Karpas-422 (cell line): Measurements from ENCODE around the gene DUS1L. TPM values are rescaled to one million over a fixed set of nuclear protein-coding genes. Genes with fewer than 3 reads are reported as not detected.

Experiments
- DNase-seq: peaks from one replicate; pipeline ENCODE4 v3.0.0-alpha.2; 2015
- H2AFZ ChIP-seq: fragments of 200-600 bp; sonication (generic); 2 replicates; pipeline ENCODE4 v1.6.1; 2014; ENCODE audit warnings: antibody characterized with exemption, low read length, mixed read lengths
- H3K27ac ChIP-seq: fragments of 200-600 bp; sonication (generic); 2 replicates; pipeline ENCODE4 v1.5.1; 2014; ENCODE audit warnings: mild to moderate bottlenecking, low read length, moderate library complexity
- H3K27me3 ChIP-seq: fragments of 200-600 bp; sonication (generic); 2 replicates; pipeline ENCODE4 v1.6.1; 2014; ENCODE audit warnings: low read length, mixed read lengths
- H3K36me3 ChIP-seq: fragments of 200-600 bp; sonication (generic); 2 replicates; pipeline ENCODE4 v1.6.1; 2014; ENCODE audit warnings: low read length, mixed read lengths; ENCODE audit not compliant: insufficient read depth
- H3K4me1 ChIP-seq: fragments of 200-600 bp; sonication (generic); 2 replicates; pipeline ENCODE4 v1.6.1; 2014; ENCODE audit warnings: mild to moderate bottlenecking, low read length, mixed read lengths
- H3K4me2 ChIP-seq: fragments of 200-600 bp; sonication (generic); 2 replicates; pipeline ENCODE4 v1.6.1; 2014; ENCODE audit warnings: low read length, low read depth, mild to moderate bottlenecking; ENCODE audit not compliant: poor library complexity, severe bottlenecking
- H3K4me3 ChIP-seq: fragments of 200-600 bp; sonication (generic); 2 replicates; pipeline ENCODE4 v1.5.1; 2014; ENCODE audit warnings: mild to moderate bottlenecking, antibody characterized with exemption, low read length, mixed read lengths
- H3K79me2 ChIP-seq: fragments of 200-600 bp; sonication (generic); 2 replicates; pipeline ENCODE4 v1.6.1; 2014; ENCODE audit warnings: mild to moderate bottlenecking, low read length, mixed read lengths
- H3K9ac ChIP-seq: fragments of 200-600 bp; sonication (generic); 2 replicates; pipeline ENCODE4 v1.6.0; 2014; ENCODE audit warnings: low read length
- H3K9me2 ChIP-seq: fragments of 200-600 bp; sonication (generic), shearing (Covaris generic); replicated peaks from 2 replicates; pipeline ENCODE4 v1.6.0; 2014; ENCODE audit warnings: mild to moderate bottlenecking, low read length, moderate library complexity; ENCODE audit not compliant: insufficient read depth
- H3K9me3 ChIP-seq: fragments of 300-700, 200-600 bp; sonication (generic); 2 replicates; pipeline ENCODE4 v1.6.1; 2014; ENCODE audit warnings: low read length, mixed read lengths
- H4K20me1 ChIP-seq: fragments of 200-600 bp; sonication (generic); 2 replicates; pipeline ENCODE4 v1.6.1; 2014; ENCODE audit warnings: mild to moderate bottlenecking, antibody characterized with exemption, low read length, low read depth; ENCODE audit not compliant: insufficient read depth
- total RNA-seq: library from RNA; depleted of rRNA; stranded (reverse); fragments of >200 nt; shearing (Covaris generic); gene quantifications from 2 replicates; pipeline ENCODE4 v1.2.3, GENCODE V29; 2014; ENCODE audit warnings: low replicate concordance

DUS1L gene
- total RNA-seq, 1 experiment from 2014 or later = 89.6 TPM

DNA sequence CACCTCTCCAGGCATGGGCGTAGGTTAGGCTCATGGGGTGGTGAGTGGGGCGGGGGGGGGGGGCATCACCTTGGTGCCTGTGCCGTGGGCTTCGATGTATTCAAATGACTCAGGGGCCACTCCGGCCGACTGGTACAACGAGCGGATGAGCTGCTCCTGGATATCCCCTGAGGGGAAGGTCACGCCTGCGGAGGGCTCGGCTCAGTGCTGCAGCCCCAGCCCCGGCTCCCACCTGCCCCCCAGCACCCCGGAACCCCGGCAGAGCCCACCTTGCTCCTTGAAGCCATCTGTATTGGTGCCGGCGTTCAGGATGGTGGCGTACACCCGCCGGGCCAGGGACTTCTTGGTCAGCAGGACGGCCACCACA is 27.0 kb upstream of the DUS1L start:
- Histone ChIP-seq H3K9ac (no peak overlapping the region), H3K36me3 (peaks cover 20% of the 10 kb centered on the region), H3K27ac (no peak overlapping the region), H3K27me3 (no peaks in the 10 kb centered on the region), H2AFZ (no peak overlapping the region), H3K9me3 (no peaks in the 10 kb centered on the region), H3K4me2 (no peak overlapping the region), H3K79me2 (peaks cover 33% of the 10 kb centered on the region), H4K20me1 (peaks cover 49% of the 10 kb centered on the region), H3K4me1 (peaks cover 13% of the 10 kb centered on the region), H3K9me2 (no peaks in the 10 kb centered on the region), H3K4me3 (no peak overlapping the region)
- DNase-seq = no peak

DNA sequence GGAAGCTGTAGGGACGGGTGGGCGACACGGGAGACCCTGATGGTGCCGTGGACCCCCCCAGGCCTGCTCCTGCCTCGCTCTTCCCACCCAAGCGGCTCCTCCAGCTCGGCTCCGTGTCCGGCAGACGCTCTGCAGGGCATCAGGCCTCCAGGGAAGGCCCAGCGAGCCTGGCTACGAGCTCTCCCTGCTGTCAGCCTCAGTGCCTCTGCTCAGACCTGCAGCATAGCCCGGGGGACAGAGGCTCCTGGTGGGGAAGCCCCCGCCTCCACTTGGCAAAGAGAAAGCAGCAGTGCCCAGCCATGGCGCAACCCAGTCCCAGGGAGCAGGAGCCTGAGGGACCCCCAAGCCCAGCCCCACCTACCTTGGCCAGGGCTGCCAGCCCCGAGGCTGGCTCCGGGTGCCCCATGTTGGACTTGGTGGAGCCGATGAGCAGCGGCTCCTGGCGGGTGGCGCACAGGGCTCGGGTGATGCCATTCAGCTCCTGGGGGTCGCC is 26.5 kb upstream of the DUS1L start:
- H3K36me3 ChIP-seq = peaks cover 20% of the 10 kb centered on the region
- DNase-seq = no peak

DNA sequence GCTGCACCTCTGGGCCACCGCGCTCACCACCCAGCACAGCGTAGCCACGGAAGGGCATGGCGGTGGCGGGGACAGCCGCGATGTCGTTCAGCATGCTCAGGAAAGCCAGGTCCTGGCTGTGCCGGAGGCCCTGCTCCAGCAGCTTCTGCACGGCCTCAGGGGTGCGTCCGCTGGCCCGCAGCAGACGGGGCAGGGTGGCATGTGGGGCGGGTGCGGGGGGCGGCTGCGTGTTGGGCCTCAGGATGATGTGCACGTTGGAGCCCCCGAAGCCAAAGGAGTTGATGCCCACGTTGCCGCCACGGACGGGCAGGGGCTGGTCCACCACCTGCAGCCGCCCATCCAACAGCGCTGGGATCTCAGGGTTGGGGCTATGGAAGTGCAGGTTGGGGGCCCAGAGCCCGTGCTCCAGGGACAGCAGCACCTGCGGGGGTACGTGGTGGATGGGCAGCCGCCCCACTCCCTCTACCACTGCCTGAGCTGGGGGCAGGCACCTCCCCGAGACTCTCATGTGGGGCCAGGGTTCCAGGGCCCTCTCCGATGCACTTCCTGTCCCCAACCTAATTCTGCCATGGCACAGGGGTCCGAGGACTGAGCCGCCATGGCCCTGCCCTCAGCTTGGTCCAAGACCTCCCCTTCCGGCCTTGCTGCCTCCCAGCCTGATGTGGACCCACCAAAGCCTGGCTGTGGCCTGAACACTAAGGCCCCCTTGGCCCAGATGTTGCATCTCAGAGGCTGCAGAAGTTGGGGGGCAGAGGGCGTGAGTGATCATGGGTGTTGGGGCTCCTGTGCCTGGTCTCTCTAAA is 25.9 kb upstream of the DUS1L start:
- H3K4me2 ChIP-seq = no peak overlapping the region
- peaks cover 7% of the 10 kb centered on the region for H3K4me1 ChIP-seq
- H4K20me1 ChIP-seq = peaks cover 42% of the 10 kb centered on the region
- no peak overlapping the region for H3K27ac ChIP-seq
- no peaks in the 10 kb centered on the region for H3K27me3 ChIP-seq
- no peaks in the 10 kb centered on the region for H3K9me2 ChIP-seq
- no peak overlapping the region for H2AFZ ChIP-seq
- H3K9me3 ChIP-seq = no peaks in the 10 kb centered on the region
- no peak for DNase-seq
- H3K79me2 ChIP-seq = peaks cover 21% of the 10 kb centered on the region
- H3K4me3 ChIP-seq = no peak overlapping the region
- peaks cover 20% of the 10 kb centered on the region for H3K36me3 ChIP-seq
- no peak overlapping the region for H3K9ac ChIP-seq

More for the DNA sequence above, 26.5 kb upstream of the DUS1L start:
- Histone ChIP-seq H3K27ac (no peak overlapping the region), H4K20me1 (peaks cover 48% of the 10 kb centered on the region), H3K9me3 (no peaks in the 10 kb centered on the region), H3K9me2 (no peaks in the 10 kb centered on the region), H3K79me2 (peaks cover 28% of the 10 kb centered on the region), H3K27me3 (no peaks in the 10 kb centered on the region), H2AFZ (no peak overlapping the region), H3K4me3 (no peak overlapping the region), H3K4me2 (no peak overlapping the region), H3K9ac (no peak overlapping the region), H3K4me1 (peaks cover 13% of the 10 kb centered on the region)

DNA sequence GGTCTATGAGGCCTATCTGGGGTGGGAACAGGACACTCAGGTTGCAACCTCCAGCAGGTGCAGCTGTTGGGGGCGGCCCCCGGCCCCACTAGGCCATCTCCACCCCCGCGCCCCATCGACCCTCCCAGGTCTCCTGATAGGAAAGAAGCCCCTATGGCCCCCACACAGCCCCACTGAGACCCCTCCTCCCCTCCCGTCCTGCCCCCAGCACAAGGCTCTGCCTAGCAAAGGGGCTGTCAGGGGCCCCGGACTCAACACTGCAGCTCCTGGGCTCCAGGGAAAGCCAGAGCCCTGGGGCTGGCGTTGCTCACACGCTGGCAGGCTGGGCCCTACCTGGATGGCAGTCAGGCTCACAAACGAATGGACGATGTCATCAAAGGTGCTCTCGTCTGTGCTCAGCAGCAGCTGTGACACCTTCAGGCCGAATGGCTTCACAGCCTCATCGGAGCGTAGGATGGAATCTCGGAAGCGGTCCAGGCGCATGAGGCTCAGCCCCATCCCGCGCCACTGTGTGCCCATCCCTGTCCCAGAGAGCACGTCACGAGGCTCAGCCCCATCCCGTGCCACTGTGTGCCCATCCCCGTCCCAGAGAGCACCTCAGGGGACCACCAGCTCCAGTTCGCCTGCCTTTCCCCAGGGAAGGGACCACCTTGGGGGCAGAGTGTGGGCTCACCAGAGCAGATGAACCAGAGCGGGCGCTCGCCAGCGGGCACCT is 25.1 kb upstream of the DUS1L start:
- Histone ChIP-seq H4K20me1 (peaks cover 40% of the 10 kb centered on the region), H3K9ac (no peak overlapping the region), H3K4me2 (no peak overlapping the region), H3K36me3 (peaks cover 15% of the 10 kb centered on the region), H3K4me1 (no peaks in the 10 kb centered on the region; the same call in 1 of the 2 replicates), H3K27me3 (no peaks in the 10 kb centered on the region), H3K9me2 (no peaks in the 10 kb centered on the region), H3K9me3 (no peaks in the 10 kb centered on the region), H2AFZ (no peak overlapping the region), H3K4me3 (no peak overlapping the region), H3K27ac (no peak overlapping the region), H3K79me2 (peaks cover 14% of the 10 kb centered on the region)
- no peak for DNase-seq

DNA sequence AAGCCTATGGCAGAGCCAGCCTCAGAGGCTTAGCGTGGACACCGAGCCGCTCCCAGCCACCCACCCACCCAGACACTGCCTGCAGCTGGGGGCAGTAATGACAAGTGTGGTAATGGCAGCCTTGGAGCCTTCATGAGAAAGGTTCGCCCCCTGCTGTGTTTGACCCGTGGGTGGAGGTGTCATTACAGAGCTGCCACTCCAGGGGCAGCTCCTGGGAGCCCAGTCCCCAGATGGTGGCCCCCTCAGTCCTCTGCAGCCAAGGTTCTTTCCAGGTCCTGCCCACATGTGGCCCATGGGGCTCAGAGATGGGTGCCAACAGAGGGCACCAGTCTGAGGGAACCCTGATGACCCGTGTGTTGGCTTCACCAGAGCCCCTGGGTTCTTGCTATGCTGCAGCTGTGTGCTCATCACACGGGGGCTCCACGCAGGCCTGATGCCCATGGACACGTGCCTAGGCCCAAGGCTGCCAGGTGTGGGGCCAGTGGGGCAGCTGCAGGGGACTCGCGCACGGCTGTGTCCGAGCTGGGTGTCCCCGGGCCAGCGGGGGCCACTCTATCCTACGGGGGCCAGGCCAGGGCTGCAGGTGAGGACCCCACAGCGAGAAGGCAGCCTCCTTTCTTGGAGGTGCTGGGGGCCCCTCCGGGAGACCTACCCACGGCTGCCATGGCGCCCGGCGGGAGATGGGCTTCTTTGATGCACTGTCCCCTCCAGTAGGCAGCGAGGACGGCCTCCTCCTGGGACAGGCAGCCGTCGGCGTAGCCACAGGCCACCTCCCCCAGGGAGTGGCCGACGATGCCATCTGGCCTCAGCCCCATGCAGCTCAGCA is 24.3 kb upstream of the DUS1L start:
- Histone ChIP-seq H3K27ac (no peak overlapping the region), H3K9ac (no peak overlapping the region), H3K4me2 (no peak overlapping the region), H3K27me3 (no peaks in the 10 kb centered on the region), H3K4me1 (no peaks in the 10 kb centered on the region), H2AFZ (no peak overlapping the region), H3K4me3 (no peak overlapping the region), H3K36me3 (peaks cover 11% of the 10 kb centered on the region), H3K9me2 (no peaks in the 10 kb centered on the region), H3K79me2 (peaks cover 6% of the 10 kb centered on the region), H3K9me3 (no peaks in the 10 kb centered on the region), H4K20me1 (peaks cover 32% of the 10 kb centered on the region; the same call in 1 of the 2 replicates)
- no peak for DNase-seq

DNA sequence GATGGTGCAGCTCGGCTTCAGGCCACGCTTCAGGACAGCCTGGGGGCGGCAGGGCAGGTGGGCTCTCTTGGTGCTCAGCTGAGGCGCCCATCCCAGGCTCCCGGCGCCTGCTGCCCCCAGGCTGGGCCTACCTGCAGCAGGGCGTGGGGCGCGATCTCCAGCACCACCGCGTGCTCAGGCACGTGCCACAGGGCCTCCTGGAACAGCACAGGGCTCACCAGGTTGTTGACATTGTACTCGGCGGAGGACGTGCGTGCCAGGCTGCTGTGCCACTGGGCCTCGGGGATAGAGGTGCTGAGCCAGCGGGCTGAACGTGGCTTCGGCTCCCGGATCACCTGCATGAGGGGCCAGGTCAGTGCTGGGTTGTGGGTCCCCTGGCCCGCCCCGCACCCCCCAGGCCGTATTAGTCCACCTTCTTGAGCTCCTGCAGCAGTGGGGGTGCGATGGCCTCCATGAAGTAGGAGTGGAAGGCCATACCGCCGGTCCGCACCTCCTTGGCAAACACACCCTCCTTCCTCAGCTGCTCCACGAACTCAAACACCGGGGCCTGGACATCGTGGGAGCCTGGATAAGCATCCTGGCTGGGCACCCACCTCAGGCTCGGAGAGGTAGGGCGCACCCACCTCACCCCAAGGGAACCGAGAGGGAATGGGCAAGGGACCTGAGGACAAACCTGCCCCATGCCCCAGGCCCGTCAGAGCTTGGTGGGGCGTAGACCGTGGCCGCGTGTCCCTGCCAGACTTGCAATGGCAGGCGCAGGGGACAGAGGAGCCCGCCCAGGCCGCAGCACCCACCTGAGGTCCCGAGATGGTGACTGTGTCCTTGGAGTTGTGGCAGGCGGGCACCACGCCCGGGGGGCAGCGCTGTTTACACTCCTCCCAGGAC is 23.5 kb upstream of the DUS1L start:
- no peak overlapping the region for H3K27ac ChIP-seq
- no peaks in the 10 kb centered on the region for H3K27me3 ChIP-seq
- H3K4me3 ChIP-seq = no peak overlapping the region
- no peaks in the 10 kb centered on the region for H3K4me1 ChIP-seq
- no peaks in the 10 kb centered on the region for H3K9me3 ChIP-seq
- DNase-seq = no peak
- no peak overlapping the region for H3K9ac ChIP-seq
- no peak overlapping the region for H2AFZ ChIP-seq
- peaks cover 10% of the 10 kb centered on the region for H3K36me3 ChIP-seq
- H4K20me1 ChIP-seq = peaks cover 36% of the 10 kb centered on the region; the same call in 1 of the 2 replicates
- H3K4me2 ChIP-seq = no peak overlapping the region
- H3K79me2 ChIP-seq = peaks cover 2% of the 10 kb centered on the region; the same call in 1 of the 2 replicates
- no peaks in the 10 kb centered on the region for H3K9me2 ChIP-seq

DNA sequence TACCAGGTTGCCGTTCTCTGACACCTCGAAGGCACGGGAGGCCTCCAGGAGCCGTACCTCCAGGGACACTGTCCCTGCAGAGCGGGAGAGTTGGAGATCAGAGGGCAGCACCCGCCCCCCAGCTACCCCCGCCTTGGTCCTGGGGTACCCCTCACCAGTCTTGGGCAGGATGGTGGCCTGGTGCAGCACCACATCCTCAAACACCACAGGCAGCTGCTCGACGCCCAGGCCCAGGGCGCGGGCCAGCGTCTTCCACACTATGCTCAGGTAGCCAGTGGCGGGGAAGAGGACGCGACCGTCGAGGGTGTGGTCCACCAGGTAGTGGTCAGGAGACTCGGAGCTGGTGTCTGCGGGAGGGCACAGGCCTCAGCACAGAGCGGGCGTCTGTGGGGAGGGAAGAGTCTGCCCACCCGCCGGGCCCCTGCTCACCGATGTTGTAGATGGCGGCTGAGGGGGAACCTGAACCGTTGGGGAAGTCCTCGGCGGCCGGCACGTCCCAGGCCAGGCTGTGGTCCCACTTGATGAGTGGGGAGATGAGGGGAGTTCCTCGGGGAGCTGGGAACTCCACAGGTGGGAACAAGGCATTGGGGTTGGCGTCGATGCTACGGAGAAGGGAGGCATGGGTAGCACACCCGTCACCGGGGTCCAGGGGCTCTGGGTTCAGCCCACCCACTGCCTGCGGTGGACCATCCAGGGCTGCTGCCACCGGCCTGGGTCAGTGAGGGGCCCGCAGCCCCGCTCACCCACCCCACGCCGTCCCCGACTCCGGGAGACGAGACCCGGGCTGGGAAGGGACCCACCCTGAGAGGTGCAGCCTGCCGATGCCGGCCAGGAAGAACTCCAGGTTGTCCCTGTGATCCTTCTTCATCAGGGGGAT is 22.6 kb upstream of the DUS1L start:
- no peak overlapping the region for H3K27ac ChIP-seq
- H3K9me3 ChIP-seq = no peaks in the 10 kb centered on the region
- peaks cover 37% of the 10 kb centered on the region; the same call in 1 of the 2 replicates for H4K20me1 ChIP-seq
- H3K36me3 ChIP-seq = peaks cover 12% of the 10 kb centered on the region
- H2AFZ ChIP-seq = no peak overlapping the region
- no peak overlapping the region for H3K4me2 ChIP-seq
- no peaks in the 10 kb centered on the region for H3K27me3 ChIP-seq
- H3K4me3 ChIP-seq = no peak overlapping the region
- H3K79me2 ChIP-seq = no peaks in the 10 kb centered on the region
- no peaks in the 10 kb centered on the region for H3K9me2 ChIP-seq
- H3K4me1 ChIP-seq = no peaks in the 10 kb centered on the region
- no peak for DNase-seq
- no peak overlapping the region for H3K9ac ChIP-seq
